ENCODE data around the gene PLCD3. TPM values are rescaled to one million over a fixed set of nuclear protein-coding genes. Genes with fewer than 3 reads are reported as not detected.

PLCD3 gene
- polyA plus RNA-seq, 1 donor from 2014 or later = 1.3 TPM

DNA sequence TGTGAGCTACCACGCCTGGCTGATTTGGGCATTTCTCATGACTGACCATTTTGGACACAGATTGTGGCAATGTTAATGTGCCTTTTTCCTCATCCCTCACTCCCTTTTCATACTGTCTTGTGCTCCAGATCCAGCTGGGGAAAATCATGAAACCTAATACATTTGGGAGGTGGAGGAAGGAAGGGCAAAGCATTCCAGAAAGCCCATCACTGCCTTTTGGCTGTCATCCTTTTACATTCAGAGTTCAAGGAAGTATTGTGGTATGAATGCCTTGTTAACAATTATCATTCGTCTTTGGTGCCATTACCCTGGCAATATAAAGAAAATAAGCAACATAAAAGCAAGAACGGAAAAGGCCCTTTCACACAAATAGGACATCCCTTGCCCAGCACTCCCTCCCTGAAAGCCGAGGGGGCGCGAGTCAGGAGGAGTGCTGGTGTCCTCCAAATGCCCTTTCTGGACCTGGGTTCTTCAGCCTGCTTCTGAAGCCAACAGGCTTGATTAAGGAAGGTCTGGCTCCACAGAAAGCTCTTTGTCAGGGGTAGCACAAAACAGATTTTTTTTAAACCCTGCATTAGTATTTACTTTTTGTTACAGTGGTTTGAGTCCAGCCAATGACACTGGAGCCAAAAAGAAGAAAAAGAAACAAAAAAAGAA is 51.1 kb downstream of the PLCD3 start:
- no peak for TF ChIP-seq SMC3 (conservative IDR thresholded peaks at IDR 0.05; ENCODE audit: poor library complexity)
- no peak for TF ChIP-seq MXI1 (conservative IDR thresholded peaks at IDR 0.05; ENCODE audit: poor library complexity, severe bottlenecking)
- TF ChIP-seq, protein P1, sequence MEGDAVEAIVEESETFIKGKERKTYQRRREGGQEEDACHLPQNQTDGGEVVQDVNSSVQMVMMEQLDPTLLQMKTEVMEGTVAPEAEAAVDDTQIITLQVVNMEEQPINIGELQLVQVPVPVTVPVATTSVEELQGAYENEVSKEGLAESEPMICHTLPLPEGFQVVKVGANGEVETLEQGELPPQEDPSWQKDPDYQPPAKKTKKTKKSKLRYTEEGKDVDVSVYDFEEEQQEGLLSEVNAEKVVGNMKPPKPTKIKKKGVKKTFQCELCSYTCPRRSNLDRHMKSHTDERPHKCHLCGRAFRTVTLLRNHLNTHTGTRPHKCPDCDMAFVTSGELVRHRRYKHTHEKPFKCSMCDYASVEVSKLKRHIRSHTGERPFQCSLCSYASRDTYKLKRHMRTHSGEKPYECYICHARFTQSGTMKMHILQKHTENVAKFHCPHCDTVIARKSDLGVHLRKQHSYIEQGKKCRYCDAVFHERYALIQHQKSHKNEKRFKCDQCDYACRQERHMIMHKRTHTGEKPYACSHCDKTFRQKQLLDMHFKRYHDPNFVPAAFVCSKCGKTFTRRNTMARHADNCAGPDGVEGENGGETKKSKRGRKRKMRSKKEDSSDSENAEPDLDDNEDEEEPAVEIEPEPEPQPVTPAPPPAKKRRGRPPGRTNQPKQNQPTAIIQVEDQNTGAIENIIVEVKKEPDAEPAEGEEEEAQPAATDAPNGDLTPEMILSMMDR (IDR thresholded peaks at IDR 0.05; ENCODE audit: poor library complexity, severe bottlenecking) = no peak
- no peak for TF ChIP-seq TAF1 (IDR thresholded peaks at IDR 0.05; ENCODE audit: low read depth)
- TF ChIP-seq REST (IDR thresholded peaks at IDR 0.05; ENCODE audit: borderline replicate concordance) = no peak
- TF ChIP-seq RAD21 (conservative IDR thresholded peaks at IDR 0.05) = no peak
- no peak for TF ChIP-seq EZH2 (IDR thresholded peaks at IDR 0.05; ENCODE audit: borderline replicate concordance, insufficient read depth, low read length, poor library complexity, severe bottlenecking)
- no peak for TF ChIP-seq POLR2AphosphoS5 (IDR thresholded peaks at IDR 0.05)
- TF ChIP-seq EP300 (conservative IDR thresholded peaks at IDR 0.05; ENCODE audit: poor library complexity, severe bottlenecking) = no peak
- no peaks in the 10 kb centered on the region for H3K9me3 ChIP-seq (ENCODE audit: low read length)
- H3K79me2 ChIP-seq (replicated peaks; ENCODE audit: insufficient read depth, low read length) = peaks cover 9% of the 10 kb centered on the region
- H3F3A ChIP-seq (ENCODE audit: insufficient read depth, low read length, poor library complexity, severe bottlenecking) = no peaks in the 10 kb centered on the region
- H3K27me3 ChIP-seq (ENCODE audit: insufficient read depth, low read depth, low read length) = no peaks in the 10 kb centered on the region
- H3K9me2 ChIP-seq (ENCODE audit: insufficient read depth, low read length) = no peaks in the 10 kb centered on the region
- no peaks in the 10 kb centered on the region for H3K36me3 ChIP-seq (ENCODE audit: insufficient read depth, low read length)
- H3K4me2 ChIP-seq (ENCODE audit: low read length) = no peak overlapping the region
- no peaks in the 10 kb centered on the region for H4K20me1 ChIP-seq (ENCODE audit: insufficient read depth)
- no peak overlapping the region for H3K9ac ChIP-seq (ENCODE audit: low read length)
- no peak overlapping the region for H3K27ac ChIP-seq (ENCODE audit: low read length)
- H3K4me3 ChIP-seq (ENCODE audit: low read length) = no peak overlapping the region
- no peak overlapping the region for H2AFZ ChIP-seq (ENCODE audit: low read depth, low read length)

GRCh38 chr17:45077643-45078042 is 54.7 kb downstream of the PLCD3 start:
- no peak overlapping the region for H2AFZ ChIP-seq (ENCODE audit: low read depth, low read length)
- H3K36me3 ChIP-seq (ENCODE audit: insufficient read depth, low read length) = no peaks in the 10 kb centered on the region
- H3K79me2 ChIP-seq (replicated peaks; ENCODE audit: insufficient read depth, low read length) = peaks cover 12% of the 10 kb centered on the region
- H3K4me3 ChIP-seq (ENCODE audit: low read length) = no peak overlapping the region
- no peaks in the 10 kb centered on the region for H3K27me3 ChIP-seq (ENCODE audit: insufficient read depth, low read depth, low read length)
- no peak overlapping the region for H3K4me2 ChIP-seq (ENCODE audit: low read length)
- no peaks in the 10 kb centered on the region for H3K9me3 ChIP-seq (ENCODE audit: low read length)
- TF ChIP-seq EZH2 (IDR thresholded peaks at IDR 0.05; ENCODE audit: borderline replicate concordance, insufficient read depth, low read length, poor library complexity, severe bottlenecking) (no peak), POLR2AphosphoS5 (IDR thresholded peaks at IDR 0.05) (no peak), EP300 (conservative IDR thresholded peaks at IDR 0.05; ENCODE audit: poor library complexity, severe bottlenecking) (no peak), SMC3 (conservative IDR thresholded peaks at IDR 0.05; ENCODE audit: poor library complexity) (no peak), RAD21 (conservative IDR thresholded peaks at IDR 0.05) (no peak), REST (IDR thresholded peaks at IDR 0.05; ENCODE audit: borderline replicate concordance) (no peak), TAF1 (IDR thresholded peaks at IDR 0.05; ENCODE audit: low read depth) (no peak), MXI1 (conservative IDR thresholded peaks at IDR 0.05; ENCODE audit: poor library complexity, severe bottlenecking) (no peak)
- TF ChIP-seq, protein P1 (IDR thresholded peaks at IDR 0.05; ENCODE audit: poor library complexity, severe bottlenecking) = no peak
- no peaks in the 10 kb centered on the region for H3F3A ChIP-seq (ENCODE audit: insufficient read depth, low read length, poor library complexity, severe bottlenecking)
- no peak overlapping the region for H3K9ac ChIP-seq (ENCODE audit: low read length)
- no peaks in the 10 kb centered on the region for H3K9me2 ChIP-seq (ENCODE audit: insufficient read depth, low read length)
- H3K27ac ChIP-seq (ENCODE audit: low read length) = no peak overlapping the region
- no peaks in the 10 kb centered on the region for H4K20me1 ChIP-seq (ENCODE audit: insufficient read depth)
